ENCODE results near the gene NOLC1. TPM values are rescaled to one million over a fixed set of nuclear protein-coding genes. Genes with fewer than 3 reads are reported as not detected.

NOLC1 gene
- total and polyA plus RNA-seq, 10 of the 15 experiments (the other 5 are each of a cell fraction or from before 2014, with no cell fraction given) = 91.7 to 244 (median 128) TPM

GRCh38 chr10:102132563-102133372 is 19.4 kb upstream of the NOLC1 start, which contains the start of gene PPRC1 (continued):
- TF ChIP-seq BCL3 (IDR thresholded peaks at IDR 0.05; ENCODE audit: borderline replicate concordance, insufficient read depth, low read depth, low read length, poor library complexity, severe bottlenecking) = no peak
- TF ChIP-seq CREB1 (IDR thresholded peaks at IDR 0.05; ENCODE audit: low read depth) = peak; percentile 86
- TF ChIP-seq ZNF622 (IDR thresholded peaks at IDR 0.05) = no peak
- TF ChIP-seq KDM1A (IDR thresholded peaks at IDR 0.05; ENCODE audit: borderline replicate concordance) = no peak
- TF ChIP-seq, protein P1, sequence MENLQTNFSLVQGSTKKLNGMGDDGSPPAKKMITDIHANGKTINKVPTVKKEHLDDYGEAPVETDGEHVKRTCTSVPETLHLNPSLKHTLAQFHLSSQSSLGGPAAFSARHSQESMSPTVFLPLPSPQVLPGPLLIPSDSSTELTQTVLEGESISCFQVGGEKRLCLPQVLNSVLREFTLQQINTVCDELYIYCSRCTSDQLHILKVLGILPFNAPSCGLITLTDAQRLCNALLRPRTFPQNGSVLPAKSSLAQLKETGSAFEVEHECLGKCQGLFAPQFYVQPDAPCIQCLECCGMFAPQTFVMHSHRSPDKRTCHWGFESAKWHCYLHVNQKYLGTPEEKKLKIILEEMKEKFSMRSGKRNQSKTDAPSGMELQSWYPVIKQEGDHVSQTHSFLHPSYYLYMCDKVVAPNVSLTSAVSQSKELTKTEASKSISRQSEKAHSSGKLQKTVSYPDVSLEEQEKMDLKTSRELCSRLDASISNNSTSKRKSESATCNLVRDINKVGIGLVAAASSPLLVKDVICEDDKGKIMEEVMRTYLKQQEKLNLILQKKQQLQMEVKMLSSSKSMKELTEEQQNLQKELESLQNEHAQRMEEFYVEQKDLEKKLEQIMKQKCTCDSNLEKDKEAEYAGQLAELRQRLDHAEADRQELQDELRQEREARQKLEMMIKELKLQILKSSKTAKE (IDR thresholded peaks at IDR 0.05; ENCODE audit: low read depth, poor library complexity, severe bottlenecking) = peak; percentile 74
- TF ChIP-seq YY1 (IDR thresholded peaks at IDR 0.05; ENCODE audit: low read depth, low read length) = peak; percentile 98
- no peak for TF ChIP-seq YBX1 (IDR thresholded peaks at IDR 0.05)
- no peak; the same call in none of the 2 replicates for TF ChIP-seq MTA2 (IDR thresholded peaks at IDR 0.05; ENCODE audit: low read depth)
- TF ChIP-seq SIN3A (IDR thresholded peaks at IDR 0.05; ENCODE audit: low read depth, low read length) = peak; percentile 89
- no peak for TF ChIP-seq NR2F1 (conservative IDR thresholded peaks at IDR 0.05)
- TF ChIP-seq SP1 (IDR thresholded peaks at IDR 0.05; ENCODE audit: low read depth, low read length) = peak; percentile 48
- TF ChIP-seq IKZF2 (IDR thresholded peaks at IDR 0.05) = peak; percentile 59 to 75; a peak in 3 of 4 replicates
- TF ChIP-seq NFYB (IDR thresholded peaks at IDR 0.05; ENCODE audit: insufficient read depth, low read depth, low read length) = 0 out of 2 replicates have a peak, but pooled peaks have one; percentile 12
- TF ChIP-seq IKZF1 (conservative IDR thresholded peaks at IDR 0.05) = peak; percentile 100
- no peak for TF ChIP-seq MEF2B (IDR thresholded peaks at IDR 0.05; ENCODE audit: partially characterized antibody, poor library complexity, severe bottlenecking)
- TF ChIP-seq NRF1 (conservative IDR thresholded peaks at IDR 0.05; ENCODE audit: low read depth, low read length) = 0 out of 2 replicates have a peak, but pooled peaks have one; percentile 10
- no peak for TF ChIP-seq BMI1 (IDR thresholded peaks at IDR 0.05; ENCODE audit: borderline replicate concordance)
- TF ChIP-seq REST (IDR thresholded peaks at IDR 0.05; ENCODE audit: low read depth, low read length) = no peak
- no peak; the same call in 1 of the 2 replicates for TF ChIP-seq RFX5 (IDR thresholded peaks at IDR 0.05; ENCODE audit: low read depth, low read length)
- no peak for TF ChIP-seq FOXM1 (IDR thresholded peaks at IDR 0.05; ENCODE audit: low read depth, low read length)
- TF ChIP-seq TCF3 (IDR thresholded peaks at IDR 0.05; ENCODE audit: borderline replicate concordance, insufficient read depth, low read depth, low read length) = no peak
